Suprapubic skin (tissue), 4 donors: ENCODE data around the gene SRPRA. TPM values are rescaled to one million over a fixed set of nuclear protein-coding genes. Genes with fewer than 3 reads are reported as not detected.

Experiments used
- DNase-seq, 2 donors: peaks; one replicate each; pipeline ENCODE4 v3.0.0-alpha.2; 2019; ENCODE audit warnings: low spot score in 2 of 2
- H3K27ac ChIP-seq: fragments of 200-600 bp; sonication (generic); one replicate; pipeline ENCODE4 v1.5.1; 2019
- H3K27me3 ChIP-seq: fragments of 200-600 bp; sonication (generic); one replicate; pipeline ENCODE4 v1.5.1; 2019
- H3K36me3 ChIP-seq: fragments of 200-600 bp; sonication (generic); one replicate; pipeline ENCODE4 v1.5.1; 2019
- H3K4me1 ChIP-seq: fragments of 200-600 bp; sonication (generic); one replicate; pipeline ENCODE4 v1.5.1; 2019
- H3K4me3 ChIP-seq: fragments of 200-600 bp; sonication (generic); one replicate; pipeline ENCODE4 v1.5.1; 2019; ENCODE audit warnings: mild to moderate bottlenecking
- H3K9me3 ChIP-seq: fragments of 200-600 bp; sonication (generic); one replicate; pipeline ENCODE4 v1.5.1; 2019
- EP300 ChIP-seq: sonication (generic); formaldehyde crosslinking; IDR thresholded peaks from one replicate; pipeline ENCODE4 v1.6.1; 2017; ENCODE audit warnings: antibody characterized with exemption
- POLR2A ChIP-seq, 2 donors: fragments of 450-650 bp; IDR thresholded peaks; one replicate each; pipeline ENCODE4 v1.6.1; 2017; ENCODE audit warnings: antibody characterized with exemption in 2 of 2, mild to moderate bottlenecking in 2 of 2, moderate library complexity in 2 of 2
- POLR2AphosphoS5 ChIP-seq, 3 donors: sonication (generic); formaldehyde crosslinking; IDR thresholded peaks; one replicate each; pipeline ENCODE4 v1.6.1; 2017; ENCODE audit warnings: antibody characterized with exemption in 3 of 3
- WGBS: methylation state at CpG from one replicate; pipeline ENCODE4 v1.1.5; 2018; 5-methylcytosine and 5-hydroxymethylcytosine counted together
- total RNA-seq, 4 donors: library from RNA; depleted of rRNA; stranded (reverse); fragments of >200 nt; gene quantifications; one replicate each; pipeline ENCODE4 v1.1.0, GENCODE V29; 2016
- TF ChIP-seq, protein P1 (sequence below), 2 donors: fragments of 200-600 bp in 1 of 2; fragments of 450-650 bp in 1 of 2; sonication (generic) in 1 of 2; IDR thresholded peaks; one replicate each; pipeline ENCODE4 v1.5.1; 2016 to 2019; ENCODE audit warnings: antibody characterized with exemption in 2 of 2, mild to moderate bottlenecking in 1 of 2, moderate library complexity in 1 of 2

SRPRA gene
- total RNA-seq, 4 donors from 2014 or later: 84.9 to 108 (median 97.0) TPM

DNA sequence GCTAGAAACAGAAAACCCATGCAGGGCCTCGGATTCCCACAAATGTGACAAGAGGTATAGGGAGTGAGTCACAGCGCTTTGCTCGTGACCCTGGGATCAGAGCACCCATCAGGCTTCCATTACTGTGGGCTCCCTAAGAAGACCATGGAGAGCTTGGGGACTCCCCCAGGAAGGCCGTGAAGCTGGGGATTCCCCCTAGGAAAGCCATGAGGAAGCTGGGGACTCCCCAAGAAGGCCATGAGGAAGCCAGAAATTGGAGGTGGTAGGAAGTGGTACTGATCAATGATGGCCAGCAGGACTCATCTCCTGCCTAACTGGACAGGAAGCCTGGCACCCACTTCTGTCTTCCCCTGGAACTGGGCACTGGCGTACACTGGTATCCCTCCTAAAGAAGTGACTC, 25.0 kb upstream of the SRPRA start:
- H3K27ac ChIP-seq: no peak overlapping the region
- no peaks in the 10 kb centered on the region for H3K4me1 ChIP-seq
- no peaks in the 10 kb centered on the region for H3K9me3 ChIP-seq
- TF ChIP-seq, protein P1, sequence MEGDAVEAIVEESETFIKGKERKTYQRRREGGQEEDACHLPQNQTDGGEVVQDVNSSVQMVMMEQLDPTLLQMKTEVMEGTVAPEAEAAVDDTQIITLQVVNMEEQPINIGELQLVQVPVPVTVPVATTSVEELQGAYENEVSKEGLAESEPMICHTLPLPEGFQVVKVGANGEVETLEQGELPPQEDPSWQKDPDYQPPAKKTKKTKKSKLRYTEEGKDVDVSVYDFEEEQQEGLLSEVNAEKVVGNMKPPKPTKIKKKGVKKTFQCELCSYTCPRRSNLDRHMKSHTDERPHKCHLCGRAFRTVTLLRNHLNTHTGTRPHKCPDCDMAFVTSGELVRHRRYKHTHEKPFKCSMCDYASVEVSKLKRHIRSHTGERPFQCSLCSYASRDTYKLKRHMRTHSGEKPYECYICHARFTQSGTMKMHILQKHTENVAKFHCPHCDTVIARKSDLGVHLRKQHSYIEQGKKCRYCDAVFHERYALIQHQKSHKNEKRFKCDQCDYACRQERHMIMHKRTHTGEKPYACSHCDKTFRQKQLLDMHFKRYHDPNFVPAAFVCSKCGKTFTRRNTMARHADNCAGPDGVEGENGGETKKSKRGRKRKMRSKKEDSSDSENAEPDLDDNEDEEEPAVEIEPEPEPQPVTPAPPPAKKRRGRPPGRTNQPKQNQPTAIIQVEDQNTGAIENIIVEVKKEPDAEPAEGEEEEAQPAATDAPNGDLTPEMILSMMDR (IDR thresholded peaks at IDR 0.05): no peak
- TF ChIP-seq EP300: no peak
- no peak for TF ChIP-seq POLR2AphosphoS5 (IDR thresholded peaks at IDR 0.05)
- TF ChIP-seq POLR2A (IDR thresholded peaks at IDR 0.05): no peak
- H3K27me3 ChIP-seq: no peaks in the 10 kb centered on the region
- peaks cover 73% of the 10 kb centered on the region for H3K36me3 ChIP-seq
- DNase-seq: no peak
- H3K4me3 ChIP-seq: no peak overlapping the region
- 87% methylated on average over 4 of the region's 5 CpGs for WGBS

DNA sequence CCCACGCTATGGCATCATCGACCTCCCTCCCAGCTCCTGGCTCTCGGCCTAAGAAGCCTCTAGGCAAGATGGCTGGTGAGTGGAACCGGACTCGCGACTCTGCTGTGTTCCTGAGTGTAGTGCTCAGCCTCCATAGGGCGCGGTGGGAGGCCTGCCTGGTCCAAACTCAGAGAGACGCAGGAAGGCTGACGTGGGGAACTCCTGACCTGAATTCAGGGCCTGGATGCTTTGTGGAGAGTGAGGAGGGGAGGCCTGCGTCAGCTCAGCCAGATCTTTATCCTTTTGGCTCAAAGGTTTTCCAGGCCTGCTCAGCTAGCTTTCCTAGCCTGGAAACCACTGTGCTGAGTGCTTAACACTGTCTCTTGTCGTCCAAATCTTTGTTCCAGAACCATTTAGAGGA, 22.2 kb upstream of the SRPRA start:
- no peaks in the 10 kb centered on the region for H3K27me3 ChIP-seq
- DNase-seq: no peak
- H3K4me3 ChIP-seq: no peak overlapping the region
- peaks cover 73% of the 10 kb centered on the region for H3K36me3 ChIP-seq
- H3K4me1 ChIP-seq: no peaks in the 10 kb centered on the region
- H3K27ac ChIP-seq: no peak overlapping the region
- TF ChIP-seq, protein P1 (IDR thresholded peaks at IDR 0.05): no peak
- TF ChIP-seq EP300 (no peak), POLR2A (IDR thresholded peaks at IDR 0.05) (no peak), POLR2AphosphoS5 (IDR thresholded peaks at IDR 0.05) (no peak)
- 82% methylated on average over 12 of the region's 12 CpGs for WGBS
- no peaks in the 10 kb centered on the region for H3K9me3 ChIP-seq

DNA sequence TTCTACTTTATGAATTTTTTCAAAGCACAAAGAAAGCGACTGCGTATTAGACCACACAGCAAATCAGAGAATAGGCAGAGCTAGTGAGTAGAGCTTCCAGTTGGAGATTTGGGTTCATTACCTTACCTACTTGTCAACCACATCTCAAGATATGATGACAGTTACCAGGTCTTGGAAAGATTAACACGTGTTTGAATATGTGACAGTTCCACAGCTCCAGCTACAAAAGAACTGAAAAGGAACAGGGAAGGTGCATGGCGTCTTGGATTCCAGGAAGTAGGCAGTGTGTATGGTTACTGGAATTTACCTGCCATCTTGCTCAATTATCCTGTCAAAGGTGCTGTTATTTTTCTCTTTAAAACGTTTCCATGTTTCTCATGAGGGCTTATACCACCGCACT, 19.5 kb upstream of the SRPRA start:
- WGBS: 85% methylated on average over 6 of the region's 6 CpGs
- H3K36me3 ChIP-seq: peaks cover 51% of the 10 kb centered on the region

DNA sequence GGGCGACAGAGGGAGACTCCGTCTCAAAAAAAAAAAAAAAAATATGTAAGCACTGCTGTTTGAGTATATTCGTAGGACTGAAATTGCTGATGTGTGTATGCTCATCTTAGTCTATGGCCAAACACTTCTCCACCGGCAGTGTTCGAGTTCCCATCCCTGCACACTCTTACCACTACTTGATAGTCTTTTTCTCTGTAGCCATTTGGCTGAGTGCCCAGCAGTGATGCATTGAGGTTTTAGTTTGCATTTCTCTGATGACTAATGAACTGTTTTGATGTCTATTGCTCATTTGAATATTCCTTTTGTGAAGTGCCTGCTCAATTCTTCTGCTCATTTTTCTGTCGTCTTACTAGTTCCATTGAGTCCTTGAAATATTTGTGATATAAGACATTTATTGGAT, 16.1 kb upstream of the SRPRA start:
- DNase-seq: no peak
- WGBS: 28% methylated on average over 6 of the region's 6 CpGs
- H3K9me3 ChIP-seq: no peaks in the 10 kb centered on the region
- peaks cover 17% of the 10 kb centered on the region for H3K36me3 ChIP-seq
- TF ChIP-seq, protein P1 (IDR thresholded peaks at IDR 0.05): no peak
- TF ChIP-seq EP300 (no peak), POLR2A (IDR thresholded peaks at IDR 0.05) (no peak), POLR2AphosphoS5 (IDR thresholded peaks at IDR 0.05) (no peak)
- no peaks in the 10 kb centered on the region for H3K27me3 ChIP-seq
- no peak overlapping the region for H3K4me3 ChIP-seq
- H3K27ac ChIP-seq: no peak overlapping the region
- peaks cover 28% of the 10 kb centered on the region for H3K4me1 ChIP-seq

More for the DNA sequence above, 19.5 kb upstream of the SRPRA start:
- peaks cover 17% of the 10 kb centered on the region for H3K4me1 ChIP-seq
- no peak overlapping the region for H3K27ac ChIP-seq
- DNase-seq: no peak
- TF ChIP-seq, protein P1 (IDR thresholded peaks at IDR 0.05): no peak
- TF ChIP-seq POLR2A (IDR thresholded peaks at IDR 0.05) (no peak), POLR2AphosphoS5 (IDR thresholded peaks at IDR 0.05) (no peak), EP300 (no peak)
- H3K9me3 ChIP-seq: no peaks in the 10 kb centered on the region
- H3K4me3 ChIP-seq: no peak overlapping the region
- no peaks in the 10 kb centered on the region for H3K27me3 ChIP-seq

DNA sequence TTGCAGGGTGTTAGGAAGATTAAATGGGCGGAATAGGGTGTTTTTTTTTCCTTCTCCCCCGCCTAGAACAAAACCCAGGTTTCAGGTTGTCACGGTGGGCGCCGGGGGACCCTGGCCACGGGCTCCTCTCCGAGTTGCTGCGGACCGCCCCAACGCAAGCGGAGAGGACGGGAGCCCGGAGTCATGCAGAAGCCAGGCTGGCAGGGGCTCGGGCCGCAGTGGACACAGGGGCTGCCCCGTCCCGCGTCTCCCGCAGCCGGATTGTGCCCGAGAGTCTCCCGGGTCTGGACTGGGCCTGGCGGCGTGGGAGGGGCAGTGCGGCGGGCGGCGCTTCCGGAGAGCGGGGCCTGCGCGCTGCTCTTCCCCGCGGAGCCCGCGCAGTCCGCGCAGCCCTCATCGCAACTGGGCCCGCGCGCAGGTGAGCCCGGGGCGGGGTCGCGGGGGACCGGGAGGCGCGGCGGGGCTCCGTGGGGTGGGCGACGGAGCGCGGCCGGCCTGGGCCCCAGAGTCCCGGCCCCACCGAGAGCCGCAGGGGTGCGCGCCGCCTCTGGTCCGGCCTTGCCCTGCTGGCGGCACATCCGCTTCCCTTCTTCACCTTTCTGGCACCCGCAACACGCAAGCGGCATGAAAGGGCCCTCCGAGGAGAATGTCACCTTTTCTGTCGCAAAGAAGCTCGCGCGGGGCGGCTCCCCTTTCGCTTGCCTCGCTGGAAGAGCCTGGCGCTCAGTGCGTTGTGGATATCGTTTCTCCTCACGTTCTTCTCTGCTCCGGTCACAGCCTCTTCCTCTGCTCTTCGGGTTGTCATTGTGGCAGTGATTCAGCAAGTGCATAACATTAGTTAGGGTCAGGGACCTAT, 14.3 kb upstream of the SRPRA start, which contains the start of gene TIRAP:
TSS of gene TIRAP (plus strand) at position 358 of the 856 bp plus-strand sequence. CDS start 7,802 bp downstream, outside the sequence.
- peak within 1 kb of the TSS; percentile 72 for H3K4me3 ChIP-seq
- 2% methylated on average over 24 of the region's 82 CpGs for WGBS
- H3K36me3 ChIP-seq: no peaks in the 10 kb centered on the region
- H3K4me1 ChIP-seq: peaks cover 28% of the 10 kb centered on the region
- no peak for TF ChIP-seq EP300
- TF ChIP-seq POLR2AphosphoS5 (IDR thresholded peaks at IDR 0.05): peak in 1 of 3 donors; percentile 29
- H3K27me3 ChIP-seq: no peaks in the 10 kb centered on the region
- DNase-seq: peak; percentile 80 to 84
- no peaks in the 10 kb centered on the region for H3K9me3 ChIP-seq
- H3K27ac ChIP-seq: peak within 1 kb of the TSS; percentile 90
